Calu3 (cell line): ENCODE data around the gene ZNF471. TPM values are rescaled to one million over a fixed set of nuclear protein-coding genes. Genes with fewer than 3 reads are reported as not detected.

ENCODE experiments used
- BruUV-seq: library from RNA; stranded (reverse); fragments of 400-500 nt; replicated peaks from 2 replicates; lab custom pipeline; 2021; lab: Mats Ljungman, UMichigan
- CTCF ChIA-PET: fragments of 300-600 bp; sonication (Branson Sonifier 250); formaldehyde crosslinking; loops from one replicate; lab custom pipeline; 2022; ENCODE audit warnings: antibody characterized with exemption; lab: Charles Lee
- DNase-seq: peaks from one replicate; pipeline ENCODE4 v3.0.0; 2022
- H3K27ac Mint-ChIP-seq: one replicate; pipeline ENCODE4 v1.8.0; 2022; ENCODE audit warnings: mixed read lengths; ENCODE audit not compliant: unreplicated experiment
- H3K27me3 Mint-ChIP-seq: one replicate; pipeline ENCODE4 v1.8.0; 2022; ENCODE audit warnings: mixed read lengths; ENCODE audit not compliant: unreplicated experiment
- H3K36me3 Mint-ChIP-seq: one replicate; pipeline ENCODE4 v1.8.0; 2022; ENCODE audit warnings: mild to moderate bottlenecking, moderate library complexity, mixed read lengths; ENCODE audit not compliant: insufficient read depth, unreplicated experiment
- H3K4me1 Mint-ChIP-seq: one replicate; pipeline ENCODE4 v1.8.0; 2022; ENCODE audit warnings: mild to moderate bottlenecking, low read depth, mixed read lengths; ENCODE audit not compliant: unreplicated experiment
- H3K4me3 Mint-ChIP-seq: one replicate; pipeline ENCODE4 v1.8.0; 2022; ENCODE audit warnings: mild to moderate bottlenecking, low read depth, moderate library complexity, mixed read lengths; ENCODE audit not compliant: unreplicated experiment
- H3K9me3 Mint-ChIP-seq: one replicate; pipeline ENCODE4 v1.8.0; 2022; ENCODE audit warnings: low read depth, mixed read lengths; ENCODE audit not compliant: unreplicated experiment
- CTCF ChIP-seq: fragments of 200-600 bp; IDR thresholded peaks from one replicate; pipeline ENCODE4 v1.8.0; 2022; ENCODE audit warnings: antibody characterized with exemption; ENCODE audit not compliant: unreplicated experiment
- intact Hi-C: fragments of 100-400 bp; cut with micrococcal nuclease; formaldehyde crosslinking; loops from one replicate; pipeline ENCODE4 v1.10.0; 2022; ENCODE audit not compliant: unreplicated experiment
- total RNA-seq: library from RNA; stranded (reverse); gene quantifications from 2 replicates; pipeline ENCODE4 v1.2.3, GENCODE V29; 2022

Gene ZNF471
- total RNA-seq, 1 experiment from 2014 or later, result 0.07 TPM

GRCh38 chr19:56543776-56544175, 36.1 kb downstream of the ZNF471 start:
- intact Hi-C loops, result no loop called here
- BruUV-seq, result no TSS peak
- Mint-ChIP-seq H3K27me3 (no peaks in the 10 kb centered on the region), H3K9me3 (peaks cover 28% of the 10 kb centered on the region), H3K4me1 (no peaks in the 10 kb centered on the region), H3K27ac (no peak overlapping the region), H3K4me3 (no peak overlapping the region), H3K36me3 (no peaks in the 10 kb centered on the region)
- DNase-seq, result no peak
- TF ChIP-seq CTCF, result no peak
- CTCF ChIA-PET, result no interaction called here

GRCh38 chr19:56547535-56547934, 39.9 kb downstream of the ZNF471 start:
- no peak overlapping the region for H3K27ac Mint-ChIP-seq
- no peak for DNase-seq
- H3K9me3 Mint-ChIP-seq, result peaks cover 23% of the 10 kb centered on the region
- H3K36me3 Mint-ChIP-seq, result no peaks in the 10 kb centered on the region
- no peak for TF ChIP-seq CTCF
- intact Hi-C loops, result no loop called here
- BruUV-seq, result no TSS peak
- H3K27me3 Mint-ChIP-seq, result no peaks in the 10 kb centered on the region
- H3K4me3 Mint-ChIP-seq, result no peak overlapping the region
- no peaks in the 10 kb centered on the region for H3K4me1 Mint-ChIP-seq
- CTCF ChIA-PET, result no interaction called here

- Mint-ChIP-seq H3K36me3 (no peaks in the 10 kb centered on the region), H3K27me3 (no peaks in the 10 kb centered on the region), H3K9me3 (peaks cover 29% of the 10 kb centered on the region), H3K4me1 (no peaks in the 10 kb centered on the region), H3K27ac (no peak overlapping the region), H3K4me3 (no peak overlapping the region)
- no TSS peak for BruUV-seq
- intact Hi-C loops, result no loop called here
- DNase-seq, result no peak
- CTCF ChIA-PET, result no interaction called here
- TF ChIP-seq CTCF, result no peak
Measured at GRCh38 chr19:56554272-56554869, 46.7 kb downstream of the ZNF471 start.

GRCh38 chr19:56562766-56563165, 55.1 kb downstream of the ZNF471 start:
- Mint-ChIP-seq H3K4me1 (no peaks in the 10 kb centered on the region), H3K4me3 (no peak overlapping the region), H3K27ac (no peak overlapping the region), H3K9me3 (peaks cover 27% of the 10 kb centered on the region), H3K36me3 (peaks cover 10% of the 10 kb centered on the region), H3K27me3 (no peaks in the 10 kb centered on the region)
- TF ChIP-seq CTCF, result no peak
- DNase-seq, result no peak
- intact Hi-C loops, result no loop called here
- CTCF ChIA-PET, result interaction anchor here (0.6 kb wide), 1 partner anchor 189 kb away, joined by 4 read pairs; no protein-coding TSS in a partner anchor
- BruUV-seq, result no TSS peak
